ENCODE measurements around the gene SPON1.

DNA sequence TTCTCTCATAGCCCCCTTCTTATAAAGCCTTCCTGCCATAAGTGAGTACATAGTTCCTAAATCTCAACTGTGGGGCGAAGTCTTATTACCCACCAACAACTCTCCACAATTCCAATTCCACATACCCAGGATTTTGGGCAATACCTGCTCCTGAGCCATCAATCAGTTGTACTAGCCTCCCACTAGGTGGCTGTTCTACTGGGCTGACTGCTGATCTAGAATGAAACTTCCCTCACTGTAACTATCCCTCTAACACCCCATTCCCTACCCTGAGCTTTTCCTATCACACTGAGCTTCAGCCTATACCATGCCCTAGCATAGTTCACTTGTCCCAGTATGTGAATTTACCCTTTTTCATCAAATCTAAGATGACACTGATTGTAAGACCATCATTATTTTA lies 344.0 kb downstream of the SPON1 start:
- TF ChIP-seq POLR2AphosphoS5 (IDR thresholded peaks at IDR 0.05; ENCODE audit: borderline replicate concordance, low read depth, low read length) (no peak), FOXP2 (optimal IDR thresholded peaks at IDR 0.05; ENCODE audit: control extremely low read depth, extremely low read length, insufficient read depth) (no peak), EZH2 (IDR thresholded peaks at IDR 0.05) (no peak)

Data from SK-N-MC (cell line).